ENCODE measurements around the gene AMFR.

The AMFR gene

GRCh38 chr16:56362706-56363105 lies 62.6 kb downstream of the AMFR start:
- DNase-seq (ENCODE audit: low read depth): no peak

- no peak for DNase-seq (ENCODE audit: low read depth)
Observed at GRCh38 chr16:56362057-56362655, 63.2 kb downstream of the AMFR start.

- no peak for DNase-seq (ENCODE audit: low read depth)
Observed at GRCh38 chr16:56360117-56361008, 65.0 kb downstream of the AMFR start.

GRCh38 chr16:56357765-56358322 lies 67.5 kb downstream of the AMFR start:
- DNase-seq (ENCODE audit: low read depth): no peak

- DNase-seq (ENCODE audit: low read depth): no peak
Observed at GRCh38 chr16:56357241-56357764, 68.0 kb downstream of the AMFR start.

- no peak for DNase-seq (ENCODE audit: low read depth)
Observed at GRCh38 chr16:56356276-56357240, 68.8 kb downstream of the AMFR start.

- no peak for DNase-seq (ENCODE audit: low read depth)
Observed at GRCh38 chr16:56355786-56356275, 69.5 kb downstream of the AMFR start.

GRCh38 chr16:56355221-56355620 lies 70.1 kb downstream of the AMFR start:
- no peak for DNase-seq (ENCODE audit: low read depth)

GRCh38 chr16:56354746-56355145 lies 70.6 kb downstream of the AMFR start:
- no peak for DNase-seq (ENCODE audit: low read depth)

GRCh38 chr16:56354016-56354415 lies 71.3 kb downstream of the AMFR start:
- no peak for DNase-seq (ENCODE audit: low read depth)

- DNase-seq (ENCODE audit: low read depth): no peak
Observed at GRCh38 chr16:56353054-56353921, 72.1 kb downstream of the AMFR start.

- DNase-seq (ENCODE audit: low read depth): no peak
Observed at GRCh38 chr16:56352351-56353053, 72.8 kb downstream of the AMFR start.

- no peak for DNase-seq (ENCODE audit: low read depth)
Observed at GRCh38 chr16:56351481-56351880, 73.9 kb downstream of the AMFR start.

GRCh38 chr16:56350491-56351405 lies 74.6 kb downstream of the AMFR start:
- no peak for DNase-seq (ENCODE audit: low read depth)

GRCh38 chr16:56349711-56350161 lies 75.6 kb downstream of the AMFR start:
- DNase-seq (ENCODE audit: low read depth): no peak

- no peak for DNase-seq (ENCODE audit: low read depth)
Observed at GRCh38 chr16:56349086-56349415, 76.3 kb downstream of the AMFR start.

GRCh38 chr16:56348168-56349085 lies 76.9 kb downstream of the AMFR start:
- DNase-seq (ENCODE audit: low read depth): no peak

GRCh38 chr16:56347670-56348069 lies 77.7 kb downstream of the AMFR start:
- DNase-seq (ENCODE audit: low read depth): no peak

All from stimulated activated CD8-positive, alpha-beta memory T cell treated with anti-CD3 and anti-CD28 coated beads, Interleukin-15, amount 100 ng/mL, for 24 hours (primary cell).